Measurements from ENCODE around the gene RIBC1.
A peak's percentile ranks its signal among the peaks of the same experiment; 100 is the strongest.
"Not testable (repeated sequence)": the region's sequence is repeated elsewhere in the genome, so short reads cannot be mapped to it uniquely, and the experiment has no call there.

RIBC1 gene

GRCh38 chrX:53422861-53423306, at the start of gene RIBC1:
Gene RIBC1 (plus strand): TSS chrX:53422873. CDS start chrX:53426277, 3,404 bp downstream.
- DNase-seq (ENCODE audit: low spot score): no peak

DNA sequence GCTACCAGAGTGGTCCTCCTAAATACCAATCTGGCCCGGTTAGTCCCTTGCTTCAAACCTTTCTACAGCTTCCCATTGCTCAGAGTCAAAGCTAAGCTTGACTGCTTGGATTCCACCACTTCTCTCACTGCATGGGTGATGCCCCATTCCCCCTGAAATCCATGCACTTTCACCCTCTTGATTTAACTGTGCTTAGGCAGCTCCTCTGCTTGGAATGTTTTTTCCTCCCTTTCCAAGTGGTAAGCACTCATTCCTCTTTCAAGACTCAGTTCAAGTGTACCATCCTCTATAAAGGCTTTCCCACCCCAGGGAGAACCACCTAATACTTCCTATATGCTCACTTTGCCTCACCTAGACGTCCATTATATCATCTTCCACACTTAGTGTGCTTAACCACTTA, 49.4 kb upstream of the RIBC1 start:
- no peak for DNase-seq (ENCODE audit: low spot score)

- no peak for DNase-seq (ENCODE audit: low spot score)
Observed at GRCh38 chrX:53374222-53374820, 48.4 kb upstream of the RIBC1 start.

DNA sequence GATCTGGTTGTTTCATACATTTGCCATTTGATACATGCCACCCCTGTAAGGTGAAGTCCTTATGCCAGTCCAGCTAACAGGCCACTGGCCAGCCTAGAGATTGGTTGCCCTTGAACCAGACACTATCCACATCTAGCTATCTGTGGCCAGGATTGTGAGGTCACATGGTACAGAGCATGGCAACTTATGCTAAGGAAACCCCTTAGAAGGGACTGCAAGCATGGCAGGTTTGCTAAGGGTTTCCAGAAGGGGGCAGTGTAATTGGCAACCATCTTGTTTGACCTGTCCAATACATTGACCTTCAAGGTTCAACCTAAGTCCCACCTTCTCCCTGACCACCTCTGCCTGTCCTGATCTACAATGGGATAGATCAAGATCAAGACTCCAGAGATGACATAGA, 47.8 kb upstream of the RIBC1 start:
- DNase-seq (ENCODE audit: low spot score): no peak

DNA sequence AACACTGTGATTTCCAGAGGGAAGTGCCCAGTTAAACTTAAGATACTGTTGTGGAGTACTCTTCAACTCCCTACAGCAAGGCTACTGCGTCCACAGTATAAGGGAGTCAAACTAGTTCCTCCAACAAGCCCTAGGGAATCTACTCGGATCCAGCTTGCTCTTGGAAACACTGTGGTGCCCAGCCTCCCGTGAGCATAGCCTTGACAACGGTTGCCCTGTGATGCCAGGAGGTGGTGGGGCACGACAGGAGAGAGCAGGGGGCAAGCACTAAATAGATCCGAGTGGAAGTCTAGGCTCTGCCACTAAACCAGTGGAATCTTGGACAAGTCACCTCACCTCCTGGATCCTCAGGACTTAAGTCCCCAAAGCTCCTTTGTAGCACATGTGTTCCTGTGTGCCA, 45.8 kb upstream of the RIBC1 start:
- DNase-seq (ENCODE audit: low spot score): no peak

- DNase-seq (ENCODE audit: low spot score): no peak
Observed at GRCh38 chrX:53377464-53377863, 45.2 kb upstream of the RIBC1 start.

GRCh38 chrX:53379008-53379710, 43.5 kb upstream of the RIBC1 start:
- DNase-seq (ENCODE audit: low spot score): no peak

DNA sequence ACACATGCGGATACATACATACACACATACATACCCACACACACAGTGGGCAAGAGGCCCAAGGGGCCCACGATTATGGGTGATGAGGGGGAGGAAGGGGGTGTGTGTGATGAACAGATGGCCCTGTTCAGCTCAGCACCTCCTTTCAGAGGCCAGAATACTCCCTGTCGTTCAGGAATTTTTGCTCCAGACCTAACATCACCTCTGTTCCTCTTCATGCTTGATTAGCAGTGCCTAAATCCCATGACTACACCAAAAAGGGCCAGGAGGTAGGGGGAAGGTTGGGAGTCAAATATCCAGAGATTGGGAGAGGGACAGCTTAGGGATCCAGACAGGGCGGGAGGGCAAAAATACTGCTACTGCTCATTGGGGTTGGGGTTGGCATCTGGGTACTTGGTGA, 42.9 kb upstream of the RIBC1 start:
- DNase-seq (ENCODE audit: low spot score): no peak

GRCh38 chrX:53383376-53384076, 39.1 kb upstream of the RIBC1 start:
- no peak for DNase-seq (ENCODE audit: low spot score)

DNA sequence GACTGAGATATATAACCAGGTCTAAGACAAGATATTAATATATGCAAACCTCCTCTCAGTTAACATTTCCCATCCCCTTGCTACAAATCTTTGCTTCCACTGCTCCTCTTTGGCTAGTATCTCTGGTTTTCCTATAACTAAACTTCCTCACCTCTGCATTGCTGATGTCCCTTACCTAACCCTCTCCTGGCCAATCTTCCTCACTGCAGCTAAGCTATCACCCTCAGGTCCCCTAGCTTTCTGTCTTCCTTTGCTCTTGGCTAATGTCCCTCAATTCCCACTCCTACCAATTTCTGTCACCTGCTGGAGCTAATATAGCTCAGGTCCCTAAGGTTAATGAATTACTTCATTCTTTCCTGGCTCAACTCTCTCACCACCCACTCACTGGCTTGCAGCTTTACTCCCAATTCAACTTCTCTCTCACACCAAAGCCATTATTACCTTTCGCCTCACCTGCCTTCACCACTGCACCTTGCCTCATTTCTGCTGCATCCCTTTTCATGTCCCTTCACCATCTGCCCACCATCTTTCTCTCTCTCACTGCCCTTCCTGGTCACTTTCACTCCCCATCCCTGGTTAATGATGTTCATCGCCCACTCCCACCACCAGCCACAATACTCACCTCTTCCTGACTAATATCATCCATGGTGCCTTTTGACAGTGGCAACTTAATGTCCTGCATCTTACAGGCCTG, 26.9 kb upstream of the RIBC1 start:
- no peak for DNase-seq (ENCODE audit: low spot score)

DNA sequence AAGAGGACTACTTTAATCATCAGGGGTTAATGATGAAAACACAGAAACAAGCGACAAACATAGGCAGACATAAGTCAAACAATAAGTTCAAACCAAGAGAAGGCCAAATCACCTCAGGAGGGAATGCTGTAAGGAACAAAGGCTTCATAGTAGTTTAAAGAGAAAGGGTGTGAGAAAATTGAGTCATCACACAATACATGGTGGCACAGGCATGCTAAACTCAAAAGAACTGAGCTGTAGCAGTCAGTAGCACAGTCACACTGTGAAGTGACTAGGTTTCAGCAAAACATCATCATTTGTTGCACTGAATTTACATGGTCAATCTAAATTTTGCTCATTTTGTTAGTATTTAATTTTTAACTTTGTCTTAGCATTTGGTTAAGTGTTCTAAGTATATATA, 24.5 kb upstream of the RIBC1 start:
- DNase-seq (ENCODE audit: low spot score): no peak

GRCh38 chrX:53403535-53403934, 19.1 kb upstream of the RIBC1 start:
- DNase-seq (ENCODE audit: low spot score): no peak

GRCh38 chrX:53412446-53412845, 10.2 kb upstream of the RIBC1 start:
- DNase-seq (ENCODE audit: low spot score): no peak

- not testable (repeated sequence) for DNase-seq (ENCODE audit: low spot score)
Observed at GRCh38 chrX:53420351-53420750, 2.3 kb upstream of the RIBC1 start.

DNA sequence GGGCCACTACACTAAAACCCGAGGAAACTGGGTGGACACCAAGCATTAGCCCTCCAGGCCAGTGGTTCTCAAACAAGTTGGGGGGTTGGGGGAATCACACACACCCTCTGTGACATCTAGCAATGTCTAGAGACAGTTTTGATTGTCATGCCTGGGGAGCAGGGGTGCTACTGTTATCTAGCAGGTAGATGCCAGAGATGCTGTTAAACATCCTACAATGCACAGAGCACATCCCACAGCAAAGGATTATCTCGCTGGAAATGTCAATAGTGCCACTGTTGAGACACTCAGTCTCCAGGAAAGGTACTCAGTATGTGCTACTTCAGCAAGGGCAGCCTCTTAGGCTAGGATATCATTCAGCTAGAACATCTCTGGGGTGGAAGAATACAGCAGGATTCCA, 1.5 kb upstream of the RIBC1 start:
- DNase-seq (ENCODE audit: low spot score): no peak

GRCh38 chrX:53421772-53422085, 944 bp upstream of the RIBC1 start:
- DNase-seq (ENCODE audit: low spot score): no peak

- DNase-seq (ENCODE audit: low spot score): peak; percentile 80
Observed at GRCh38 chrX:53422086-53422860, 400 bp upstream of the RIBC1 start, which contains the start of gene SMC1A. Gene SMC1A (minus strand): TSS chrX:53422654. CDS start chrX:53422600, 54 bp downstream.

DNA sequence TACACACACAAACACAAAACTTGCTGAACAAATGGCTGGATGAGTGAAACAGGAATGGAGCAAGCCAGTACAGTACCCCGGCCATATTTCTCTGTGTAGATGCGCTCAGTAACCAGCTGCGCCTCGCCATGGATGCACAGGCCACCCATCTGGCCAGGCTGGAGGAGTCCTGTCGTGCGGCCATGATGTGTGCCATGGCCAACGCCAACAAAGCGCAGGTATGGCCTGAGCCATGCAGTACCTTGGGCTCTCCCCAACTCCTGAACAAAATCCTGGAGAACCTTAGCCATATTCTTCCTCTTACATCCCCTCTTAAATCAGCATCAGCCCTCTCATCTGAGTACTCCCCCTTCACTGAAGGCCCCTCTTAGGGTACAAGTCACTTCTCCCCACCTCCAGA, 7.1 kb downstream of the RIBC1 start:
- no peak for DNase-seq (ENCODE audit: low spot score)

GRCh38 chrX:53430231-53430630, 7.6 kb downstream of the RIBC1 start:
- DNase-seq (ENCODE audit: low spot score): no peak

DNA sequence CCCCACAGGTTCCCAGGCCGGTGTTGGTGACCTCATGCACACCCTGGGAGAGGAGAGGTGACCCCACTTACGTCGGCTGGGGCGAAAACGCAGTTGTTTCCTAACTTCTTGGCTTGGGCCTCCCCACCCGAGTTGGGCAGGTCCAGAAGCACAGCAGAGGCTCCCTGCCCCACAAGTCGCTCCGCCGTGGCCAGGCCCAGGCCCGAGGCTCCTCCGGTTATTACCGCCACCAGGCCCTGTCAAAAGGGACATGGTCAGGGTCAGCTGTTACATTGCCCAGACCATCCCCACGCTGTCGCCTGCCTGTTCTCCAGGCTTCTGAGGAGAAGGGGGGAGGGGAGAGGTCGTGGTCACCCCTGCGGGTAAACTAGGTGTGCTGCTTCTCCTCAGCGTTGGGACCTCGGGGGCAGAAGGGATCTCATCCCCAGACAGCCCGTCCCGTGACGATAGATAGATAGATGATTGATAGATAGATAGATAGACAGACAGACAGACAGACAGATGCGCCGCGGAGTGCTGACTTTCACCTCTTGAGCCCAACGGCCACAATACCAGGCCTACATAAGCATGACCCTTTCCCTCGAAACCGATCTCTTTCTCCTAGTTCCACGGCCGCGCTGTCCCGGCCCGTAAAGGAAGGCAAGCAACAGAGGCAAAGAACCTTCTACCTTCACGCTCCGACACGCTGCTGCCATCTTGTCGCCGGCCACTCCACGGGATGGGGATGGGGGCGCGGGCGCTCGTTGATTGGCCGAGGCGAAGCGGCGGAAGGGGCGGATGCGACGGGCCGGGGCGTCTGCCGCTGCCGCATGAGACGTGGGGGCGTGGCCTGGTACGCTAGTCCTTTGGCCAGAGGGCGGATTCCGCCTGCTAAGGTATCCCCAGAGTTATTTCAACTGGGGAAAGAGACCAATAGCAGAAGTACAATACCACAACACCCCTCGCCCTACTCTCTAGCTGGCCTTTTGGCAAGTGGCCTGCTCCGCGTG, 11.3 kb downstream of the RIBC1 start, which contains the start of gene HSD17B10:
Gene HSD17B10 (minus strand): TSS at position 720 of the 989 bp plus-strand sequence. CDS start 25 bp downstream, at position 695.
- peak; percentile 80 for DNase-seq (ENCODE audit: low spot score)

- DNase-seq (ENCODE audit: low spot score): peak; percentile 59
Observed at GRCh38 chrX:53435997-53436396, 13.3 kb downstream of the RIBC1 start.
